T-cell (primary cell): Measurements from ENCODE around the gene TRAIP. TPM values are rescaled to one million over a fixed set of nuclear protein-coding genes. Genes with fewer than 3 reads are reported as not detected.
"Not testable (repeated sequence)": the region's sequence is repeated elsewhere in the genome, so short reads cannot be mapped to it uniquely, and the experiment has no call there.

Experiments
- ATAC-seq, 4 experiments: fragments of 200-7000 bp in 3 of 4; fragments of 150-1000 bp in 1 of 4; cut with Tn5 transposase; replicated peaks in 1 of 4; 1 replicate in 3 of 4; 2 replicates in 1 of 4; pipeline ENCODE4 v1.10.0; 2021; ENCODE audit warnings: moderate library complexity in 3 of 4, mild to moderate bottlenecking in 2 of 4, moderate number of reproducible peaks in 1 of 4
- CTCF ChIA-PET, 2 donors: fragments of 300-600 bp; sonication (Branson Sonifier 250); formaldehyde crosslinking; loops; one replicate each; lab custom pipeline; 2022; ENCODE audit warnings: antibody characterized with exemption in 2 of 2; lab: Charles Lee
- POLR2A ChIA-PET, 2 donors: fragments of 300-600 bp; sonication (Branson Sonifier 250); formaldehyde crosslinking; loops; one replicate each; lab custom pipeline; 2022; ENCODE audit warnings: antibody characterized with exemption in 2 of 2; lab: Charles Lee
- DNase-seq, 35 experiments: peaks; one replicate each; pipeline versions ENCODE4 v3.0.0 to v3.0.0-alpha.2; 2013 to 2023
- H3K27ac ChIP-seq: one replicate; pipeline ENCODE4 v1.5.1; 2013; ENCODE audit warnings: low read length
- H3K27me3 ChIP-seq, 2 experiments: replicated peaks in 1 of 2; 1 replicate in 1 of 2; 2 replicates in 1 of 2; pipeline versions ENCODE4 v1.6.1 to v1.7.0; 2013; ENCODE audit warnings: low read length in 1 of 2, mixed read lengths in 1 of 2; ENCODE audit not compliant: control insufficient read depth in 2 of 2, insufficient read depth in 2 of 2; ENCODE audit errors: extremely low read depth in 1 of 2
- H3K36me3 ChIP-seq, 2 donors: 1 replicate in 1 of 2; 2 replicates in 1 of 2; pipeline versions ENCODE4 v1.6.1 to v1.7.0; 2013; ENCODE audit warnings: low read length in 1 of 2; ENCODE audit not compliant: control insufficient read depth in 2 of 2, insufficient read depth in 1 of 2; ENCODE audit errors: extremely low read depth in 1 of 2
- H3K4me1 ChIP-seq, 2 experiments: 1 replicate in 1 of 2; 2 replicates in 1 of 2; pipeline versions ENCODE4 v1.6.1 to v1.7.0; 2013; ENCODE audit warnings: low read length in 2 of 2, mixed read lengths in 1 of 2; ENCODE audit not compliant: insufficient read depth in 2 of 2, control insufficient read depth in 1 of 2; ENCODE audit errors: extremely low read depth in 1 of 2
- H3K4me3 ChIP-seq, 2 donors: 1 replicate in 1 of 2; 2 replicates in 1 of 2; pipeline versions ENCODE4 v1.5.1 to v1.7.0; 2013; ENCODE audit warnings: mild to moderate bottlenecking in 2 of 2, low read length in 1 of 2, moderate library complexity in 1 of 2; ENCODE audit not compliant: control insufficient read depth in 1 of 2; ENCODE audit errors: extremely low read depth in 1 of 2
- H3K9me3 ChIP-seq: 2 replicates; pipeline ENCODE4 v1.7.0; 2013
- H3K27ac Mint-ChIP-seq, 2 donors: one replicate each; pipeline ENCODE4 v1.8.0; 2020 to 2021; ENCODE audit warnings: mild to moderate bottlenecking in 2 of 2, mixed read lengths in 2 of 2
- H3K27me3 Mint-ChIP-seq, 2 donors: one replicate each; pipeline ENCODE4 v1.8.0; 2021 to 2022; ENCODE audit warnings: mixed read lengths in 2 of 2
- H3K36me3 Mint-ChIP-seq: one replicate; pipeline ENCODE4 v1.8.0; 2021; ENCODE audit warnings: mixed read lengths
- H3K4me1 Mint-ChIP-seq, 3 donors: one replicate each; pipeline ENCODE4 v1.8.0; 2020 to 2022; ENCODE audit warnings: mixed read lengths in 3 of 3, mild to moderate bottlenecking in 1 of 3
- H3K4me3 Mint-ChIP-seq, 3 donors: one replicate each; pipeline ENCODE4 v1.8.0; 2020 to 2022; ENCODE audit warnings: mild to moderate bottlenecking in 3 of 3, mixed read lengths in 3 of 3, moderate library complexity in 3 of 3
- H3K9me3 Mint-ChIP-seq, 3 donors: one replicate each; pipeline ENCODE4 v1.8.0; 2020 to 2022; ENCODE audit warnings: mixed read lengths in 3 of 3
- WGBS: methylation state at CpG from one replicate; pipeline ENCODE4 v1.1.5; 2013; ENCODE audit warnings: missing lambda C conversion rate; ENCODE audit not compliant: insufficient coverage; 5-methylcytosine and 5-hydroxymethylcytosine counted together
- total RNA-seq, 35 experiments: library from RNA in 6 of 35; stranded (reverse) in 6 of 35; fragments of 120-200 nt in 1 of 35; gene quantifications; one replicate each; pipeline versions ENCODE4 v1.2.1 to v1.2.4 and lab custom pipeline; 2013 to 2026

Gene TRAIP
- total RNA-seq, 5 donors from 2014 or later (not counting 1 experiment from before 2014, with no cell fraction given): 4.0 to 5.7 (median 4.4) TPM

- no peaks in the 10 kb centered on the region for H3K4me1 Mint-ChIP-seq
- no peak overlapping the region for H3K27ac Mint-ChIP-seq
- H3K4me1 ChIP-seq: no peaks in the 10 kb centered on the region
- H3K4me3 Mint-ChIP-seq: no peak overlapping the region
- H3K27ac ChIP-seq: no peak overlapping the region
- no peaks in the 10 kb centered on the region for H3K36me3 ChIP-seq
- 95% methylated on average over 2 of the region's 2 CpGs for WGBS
- ATAC-seq (no peak), DNase-seq (no peak)
- no peak overlapping the region for H3K4me3 ChIP-seq
- H3K27me3 Mint-ChIP-seq: no peaks in the 10 kb centered on the region
- peaks cover 3% of the 10 kb centered on the region for H3K36me3 Mint-ChIP-seq
- H3K9me3 ChIP-seq: no peaks in the 10 kb centered on the region
- no peaks in the 10 kb centered on the region for H3K9me3 Mint-ChIP-seq
- no peaks in the 10 kb centered on the region for H3K27me3 ChIP-seq
- ChIA-PET CTCF (interaction anchor here (0.9 to 3.8 kb wide), 4 partner anchors 12 to 38 kb away, joined by 3 to 56 read pairs (median 9); partner anchors contain the start of gene INKA1 (in 2 of the 2)), POLR2A (no interaction called here)
These were observed 16.0 kb downstream of the TRAIP start for GRCh38 chr3:49840388-49840787.

- no peak overlapping the region for H3K27ac Mint-ChIP-seq
- ChIA-PET CTCF (interaction anchor here (0.7 to 3.8 kb wide), 14 partner anchors 9 to 1435 kb away, joined by 3 to 56 read pairs (median 4); partner anchors contain the start of genes INKA1 (in 2 of the 2), IP6K1 (in 1 of the 2) and UBA7 (in 1 of the 2)), POLR2A (interaction anchor here (0.7 to 1.0 kb wide), 3 partner anchors 36 to 38 kb away, joined by 5 to 8 read pairs (median 5); partner anchors contain the start of gene INKA1 (in 2 of the 2))
- Histone ChIP-seq H3K36me3 (no peaks in the 10 kb centered on the region), H3K4me3 (no peak overlapping the region), H3K4me1 (no peaks in the 10 kb centered on the region), H3K9me3 (no peaks in the 10 kb centered on the region), H3K27me3 (no peaks in the 10 kb centered on the region), H3K27ac (no peak overlapping the region)
- no peak overlapping the region for H3K4me3 Mint-ChIP-seq
- H3K27me3 Mint-ChIP-seq: no peaks in the 10 kb centered on the region
- DNase-seq (peak; percentile 60 to 92 (median 77)), ATAC-seq (peak; percentile 90 to 98 (median 94))
- H3K4me1 Mint-ChIP-seq: no peaks in the 10 kb centered on the region
- no peaks in the 10 kb centered on the region for H3K9me3 Mint-ChIP-seq
- H3K36me3 Mint-ChIP-seq: peaks cover under 1% of the 10 kb centered on the region
- 20% methylated on average over 3 of the region's 6 CpGs for WGBS
These were observed 17.1 kb downstream of the TRAIP start for GRCh38 chr3:49839193-49839809.

GRCh38 chr3:49831341-49831740 is 25.0 kb downstream of the TRAIP start:
- ChIA-PET CTCF (no interaction called here), POLR2A (interaction anchor here in 1 of 2 donors (0.6 to 0.7 kb wide), 2 partner anchors 94 to 316 kb away, joined by 3 to 8 read pairs; no protein-coding TSS in a partner anchor)
- H3K36me3 ChIP-seq: no peaks in the 10 kb centered on the region
- H3K9me3 ChIP-seq: no peaks in the 10 kb centered on the region
- no peak for ATAC-seq
- no peaks in the 10 kb centered on the region for H3K36me3 Mint-ChIP-seq
- H3K4me3 Mint-ChIP-seq: no peak overlapping the region
- H3K27ac Mint-ChIP-seq: no peak overlapping the region
- no peak overlapping the region for H3K27ac ChIP-seq
- no peaks in the 10 kb centered on the region for H3K4me1 ChIP-seq
- no peaks in the 10 kb centered on the region for H3K9me3 Mint-ChIP-seq
- H3K4me3 ChIP-seq: no peak overlapping the region
- H3K4me1 Mint-ChIP-seq: no peaks in the 10 kb centered on the region
- no peaks in the 10 kb centered on the region for H3K27me3 ChIP-seq
- no peak for DNase-seq
- H3K27me3 Mint-ChIP-seq: no peaks in the 10 kb centered on the region
- 20% methylated on average over 1 of the region's 3 CpGs for WGBS

GRCh38 chr3:49826016-49826415 is 30.3 kb downstream of the TRAIP start:
- Mint-ChIP-seq H3K9me3 (no peaks in the 10 kb centered on the region), H3K27ac (no peak overlapping the region), H3K4me1 (no peaks in the 10 kb centered on the region), H3K27me3 (no peaks in the 10 kb centered on the region), H3K36me3 (no peaks in the 10 kb centered on the region), H3K4me3 (no peak overlapping the region)
- WGBS: 83% methylated on average over 2 of the region's 6 CpGs
- no peaks in the 10 kb centered on the region for H3K4me1 ChIP-seq
- H3K27ac ChIP-seq: no peak overlapping the region
- no peak overlapping the region for H3K4me3 ChIP-seq
- no peaks in the 10 kb centered on the region for H3K27me3 ChIP-seq
- DNase-seq (no peak), ATAC-seq (no peak)
- no peaks in the 10 kb centered on the region for H3K36me3 ChIP-seq
- ChIA-PET POLR2A (no interaction called here), CTCF (no interaction called here)
- H3K9me3 ChIP-seq: no peaks in the 10 kb centered on the region

GRCh38 chr3:49823131-49823530 is 33.2 kb downstream of the TRAIP start:
- H3K36me3 Mint-ChIP-seq, H3K4me3 ChIP-seq: not testable (repeated sequence)

GRCh38 chr3:49813497-49814174 is 42.7 kb downstream of the TRAIP start, which contains the start of gene UBA7:
Gene UBA7, minus strand, starts transcription at chr3:49813953. Its CDS starts 166 bp downstream, at chr3:49813787.
- Mint-ChIP-seq H3K27me3 (no peaks in the 10 kb centered on the region), H3K9me3 (no peaks in the 10 kb centered on the region), H3K4me1 (peaks cover 42 to 49% (median 44%) of the 10 kb centered on the region in 3 donors), H3K27ac (peak within 1 kb of the TSS; percentile 98 to 99), H3K36me3 (peaks cover 19% of the 10 kb centered on the region), H3K4me3 (peak within 1 kb of the TSS; percentile 85 to 97 (median 95))
- ChIA-PET CTCF (interaction anchor here in 1 of 2 donors (0.5 to 1.7 kb wide), 3 partner anchors 11 to 1744 kb away, joined by 5 to 22 read pairs (median 5); partner anchors contain the start of gene INKA1), POLR2A (interaction anchor here (0.6 kb wide), 3 partner anchors 30 to 1769 kb away, joined by 3 to 5 read pairs (median 3); no protein-coding TSS in a partner anchor)
- no peaks in the 10 kb centered on the region for H3K27me3 ChIP-seq
- H3K36me3 ChIP-seq: peaks cover 0 to 41% of the 10 kb centered on the region in 2 donors
- no peaks in the 10 kb centered on the region for H3K9me3 ChIP-seq
- 0% methylated on average over 1 of the region's 9 CpGs for WGBS
- peak within 1 kb of the TSS; percentile 88 for H3K27ac ChIP-seq
- peak within 1 kb of the TSS; percentile 65 to 82 for H3K4me3 ChIP-seq
- H3K4me1 ChIP-seq: peaks cover 2 to 41% of the 10 kb centered on the region in 2 experiments
- DNase-seq (peak in 18 of 35 experiments; percentile 11 to 65 (median 25)), ATAC-seq (peak; percentile 86 to 93 (median 89))

More at GRCh38 chr3:49823131-49823530, 33.2 kb downstream of the TRAIP start:
- H3K27ac Mint-ChIP-seq, DNase-seq, H3K4me1 Mint-ChIP-seq, H3K4me3 Mint-ChIP-seq, H3K36me3 ChIP-seq, H3K4me1 ChIP-seq, H3K27me3 ChIP-seq, H3K9me3 Mint-ChIP-seq, H3K27ac ChIP-seq, H3K27me3 Mint-ChIP-seq, ATAC-seq, H3K9me3 ChIP-seq, CTCF ChIA-PET: not testable (repeated sequence)
- no CpG with 5 or more reads among the region's 3 CpGs for WGBS
- POLR2A ChIA-PET: interaction anchor here in 1 of 2 donors (0.6 kb wide), 1 partner anchor 219 kb away, joined by 3 read pairs; no protein-coding TSS in a partner anchor
